ENCODE measurements around the gene PCDHGA1.
"Not testable (repeated sequence)": the region's sequence is repeated elsewhere in the genome, so short reads cannot be mapped to it uniquely, and the experiment has no call there.

PCDHGA1 gene

DNA sequence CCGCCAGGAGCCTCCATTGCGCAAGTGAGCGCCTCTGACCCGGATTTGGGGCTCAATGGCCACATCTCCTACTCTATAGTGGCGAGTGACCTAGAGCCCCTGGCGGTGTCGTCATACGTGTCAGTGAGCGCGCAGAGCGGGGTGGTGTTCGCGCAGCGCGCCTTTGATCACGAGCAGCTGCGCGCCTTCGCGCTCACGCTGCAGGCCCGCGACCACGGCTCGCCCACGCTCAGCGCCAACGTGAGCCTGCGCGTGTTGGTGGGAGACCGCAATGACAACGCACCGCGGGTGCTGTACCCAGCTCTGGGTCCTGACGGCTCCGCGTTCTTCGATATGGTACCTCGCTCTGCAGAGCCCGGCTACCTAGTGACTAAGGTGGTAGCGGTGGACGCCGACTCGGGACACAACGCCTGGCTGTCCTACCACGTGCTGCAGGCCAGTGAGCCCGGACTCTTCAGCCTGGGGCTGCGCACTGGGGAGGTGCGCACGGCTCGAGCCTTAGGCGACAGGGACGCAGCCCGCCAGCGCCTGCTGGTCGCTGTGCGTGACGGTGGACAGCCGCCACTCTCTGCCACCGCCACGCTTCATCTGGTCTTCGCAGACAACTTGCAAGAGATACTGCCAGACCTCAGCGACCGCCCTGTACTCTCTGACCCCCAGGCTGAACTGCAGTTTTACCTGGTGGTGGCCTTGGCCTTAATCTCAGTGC is 79.4 kb downstream of the PCDHGA1 start:
- no peak for DNase-seq (ENCODE audit: low read depth)

DNA sequence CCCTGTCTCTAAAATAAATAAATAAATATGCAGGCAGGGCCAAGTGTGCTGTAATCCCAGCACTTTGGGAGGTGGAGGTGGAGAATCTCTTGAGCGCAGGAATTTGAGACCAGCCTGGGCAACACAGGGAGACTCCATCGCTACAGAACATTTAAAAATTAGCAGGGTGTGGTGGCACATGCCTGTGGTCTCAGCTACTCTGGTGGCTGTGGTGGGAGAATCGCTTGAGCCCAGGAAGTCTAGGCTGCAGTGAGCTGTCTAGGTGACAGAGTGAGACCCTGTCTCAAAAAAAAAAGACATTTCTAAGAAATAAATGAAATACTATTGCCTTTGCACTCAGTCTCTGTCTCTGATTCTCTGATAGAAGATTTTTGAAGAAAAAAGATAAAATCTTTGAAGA is 81.3 kb downstream of the PCDHGA1 start:
- DNase-seq (ENCODE audit: low read depth), result no peak

DNA sequence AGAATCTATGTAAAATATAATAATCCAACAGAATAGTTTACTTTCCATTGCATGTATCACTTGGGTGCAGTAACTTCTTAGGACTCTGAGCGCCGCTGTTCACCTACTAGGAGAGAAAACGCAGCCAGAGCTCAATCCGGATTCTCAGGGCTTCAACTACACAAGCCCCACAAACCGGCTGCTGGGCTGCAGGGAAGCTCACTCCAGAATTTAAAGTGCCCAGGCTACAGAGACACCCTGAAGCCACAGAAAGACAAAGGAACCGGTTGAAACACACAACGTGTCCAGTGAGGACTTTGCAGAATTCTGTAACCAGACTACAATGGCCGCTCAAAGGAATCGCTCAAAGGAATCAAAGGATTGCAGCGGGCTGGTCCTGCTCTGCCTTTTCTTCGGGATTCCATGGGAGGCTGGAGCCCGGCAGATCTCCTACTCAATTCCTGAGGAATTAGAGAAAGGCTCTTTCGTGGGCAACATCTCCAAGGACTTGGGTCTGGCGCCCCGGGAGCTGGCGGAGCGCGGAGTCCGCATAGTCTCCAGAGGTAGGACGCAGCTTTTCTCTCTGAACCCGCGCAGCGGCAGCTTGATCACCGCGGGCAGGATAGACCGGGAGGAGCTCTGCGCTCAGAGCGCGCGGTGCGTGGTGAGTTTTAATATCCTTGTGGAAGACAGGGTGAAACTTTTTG is 82.7 kb downstream of the PCDHGA1 start, which contains the start of gene PCDHGA10:
Gene PCDHGA10 (plus strand): TSS at position 134 of the 686 bp plus-strand sequence. CDS start 189 bp downstream, at position 323.
- DNase-seq (ENCODE audit: low read depth), result peak; percentile 49

DNA sequence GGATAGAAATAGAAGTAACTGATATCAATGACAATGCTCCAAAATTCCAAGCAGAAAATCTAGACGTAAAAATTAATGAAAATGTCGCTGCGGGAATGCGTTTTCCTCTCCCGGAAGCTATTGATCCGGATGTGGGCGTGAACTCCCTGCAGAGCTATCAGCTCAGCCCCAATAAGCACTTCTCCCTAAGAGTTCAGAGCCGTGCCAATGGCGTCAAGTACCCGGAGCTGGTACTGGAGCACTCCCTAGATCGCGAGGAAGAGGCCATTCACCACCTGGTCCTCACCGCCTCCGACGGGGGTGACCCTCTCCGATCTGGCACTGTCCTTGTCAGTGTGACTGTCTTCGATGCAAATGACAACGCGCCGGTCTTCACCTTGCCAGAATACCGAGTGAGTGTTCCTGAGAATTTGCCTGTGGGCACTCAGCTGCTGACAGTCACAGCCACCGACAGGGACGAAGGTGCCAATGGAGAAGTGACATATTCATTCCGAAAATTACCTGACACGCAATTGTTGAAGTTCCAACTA is 83.3 kb downstream of the PCDHGA1 start:
- DNase-seq (ENCODE audit: low read depth), result no peak

DNA sequence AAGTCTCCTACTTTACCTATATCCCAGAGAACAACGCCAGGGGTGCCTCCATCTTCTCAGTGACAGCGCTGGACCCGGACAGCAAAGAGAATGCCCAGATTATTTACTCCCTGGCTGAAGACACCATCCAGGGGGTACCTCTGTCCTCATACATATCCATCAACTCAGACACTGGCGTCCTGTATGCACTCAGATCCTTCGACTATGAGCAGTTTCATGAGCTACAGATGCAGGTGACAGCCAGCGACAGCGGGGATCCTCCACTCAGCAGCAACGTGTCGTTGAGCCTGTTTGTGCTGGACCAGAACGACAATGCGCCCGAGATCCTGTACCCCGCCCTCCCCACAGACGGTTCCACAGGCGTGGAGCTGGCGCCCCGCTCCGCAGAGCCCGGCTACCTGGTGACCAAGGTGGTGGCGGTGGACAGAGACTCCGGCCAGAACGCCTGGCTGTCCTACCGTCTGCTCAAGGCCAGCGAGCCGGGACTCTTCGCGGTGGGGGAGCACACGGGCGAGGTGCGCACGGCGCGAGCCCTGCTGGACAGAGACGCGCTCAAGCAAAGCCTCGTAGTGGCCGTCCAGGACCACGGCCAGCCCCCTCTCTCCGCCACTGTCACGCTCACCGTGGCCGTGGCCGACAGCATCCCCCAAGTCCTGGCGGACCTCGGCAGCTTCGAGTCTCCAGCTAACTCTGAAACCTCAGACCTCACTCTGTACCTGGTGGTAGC is 84.4 kb downstream of the PCDHGA1 start:
- DNase-seq (ENCODE audit: low read depth), result not testable (repeated sequence)

DNA sequence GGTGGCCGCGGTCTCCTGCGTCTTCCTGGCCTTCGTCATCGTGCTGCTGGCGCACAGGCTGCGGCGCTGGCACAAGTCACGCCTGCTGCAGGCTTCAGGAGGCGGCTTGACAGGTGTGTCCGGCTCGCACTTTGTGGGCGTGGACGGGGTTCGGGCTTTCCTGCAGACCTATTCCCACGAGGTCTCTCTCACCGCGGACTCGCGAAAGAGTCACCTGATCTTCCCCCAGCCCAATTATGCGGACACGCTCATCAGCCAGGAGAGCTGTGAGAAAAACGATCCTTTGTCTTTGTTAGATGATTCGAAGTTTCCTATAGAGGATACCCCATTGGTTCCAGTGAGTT is 84.9 kb downstream of the PCDHGA1 start:
- DNase-seq (ENCODE audit: low read depth), result not testable (repeated sequence)

DNA sequence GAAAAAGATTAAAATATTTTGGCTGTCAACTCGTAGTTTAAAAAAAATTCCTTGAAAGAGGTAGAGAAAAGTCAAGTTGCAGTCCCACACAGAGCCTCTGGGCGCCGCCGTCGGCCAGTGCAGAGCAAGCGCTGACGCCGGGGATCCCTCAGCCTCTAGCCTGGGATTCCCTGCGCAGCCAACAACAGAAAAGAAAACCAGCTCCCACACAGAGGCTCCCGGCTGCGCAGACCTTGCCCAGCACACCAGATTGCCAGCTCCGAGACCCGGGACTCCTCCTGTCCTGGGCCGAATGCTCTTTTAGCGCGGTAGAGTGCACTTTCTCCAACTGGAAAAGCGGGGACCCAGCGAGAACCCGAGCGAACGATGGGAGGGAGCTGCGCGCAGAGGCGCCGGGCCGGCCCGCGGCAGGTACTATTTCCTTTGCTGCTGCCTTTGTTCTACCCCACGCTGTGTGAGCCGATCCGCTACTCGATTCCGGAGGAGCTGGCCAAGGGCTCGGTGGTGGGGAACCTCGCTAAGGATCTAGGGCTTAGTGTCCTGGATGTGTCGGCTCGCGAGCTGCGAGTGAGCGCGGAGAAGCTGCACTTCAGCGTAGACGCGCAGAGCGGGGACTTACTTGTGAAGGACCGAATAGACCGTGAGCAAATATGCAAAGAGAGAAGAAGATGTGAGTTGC is 87.3 kb downstream of the PCDHGA1 start, which contains the start of gene PCDHGB7:
Gene PCDHGB7 (plus strand): TSS at position 184 of the 679 bp plus-strand sequence. CDS start 183 bp downstream, at position 367.
- DNase-seq (ENCODE audit: low read depth), result peak; percentile 63

DNA sequence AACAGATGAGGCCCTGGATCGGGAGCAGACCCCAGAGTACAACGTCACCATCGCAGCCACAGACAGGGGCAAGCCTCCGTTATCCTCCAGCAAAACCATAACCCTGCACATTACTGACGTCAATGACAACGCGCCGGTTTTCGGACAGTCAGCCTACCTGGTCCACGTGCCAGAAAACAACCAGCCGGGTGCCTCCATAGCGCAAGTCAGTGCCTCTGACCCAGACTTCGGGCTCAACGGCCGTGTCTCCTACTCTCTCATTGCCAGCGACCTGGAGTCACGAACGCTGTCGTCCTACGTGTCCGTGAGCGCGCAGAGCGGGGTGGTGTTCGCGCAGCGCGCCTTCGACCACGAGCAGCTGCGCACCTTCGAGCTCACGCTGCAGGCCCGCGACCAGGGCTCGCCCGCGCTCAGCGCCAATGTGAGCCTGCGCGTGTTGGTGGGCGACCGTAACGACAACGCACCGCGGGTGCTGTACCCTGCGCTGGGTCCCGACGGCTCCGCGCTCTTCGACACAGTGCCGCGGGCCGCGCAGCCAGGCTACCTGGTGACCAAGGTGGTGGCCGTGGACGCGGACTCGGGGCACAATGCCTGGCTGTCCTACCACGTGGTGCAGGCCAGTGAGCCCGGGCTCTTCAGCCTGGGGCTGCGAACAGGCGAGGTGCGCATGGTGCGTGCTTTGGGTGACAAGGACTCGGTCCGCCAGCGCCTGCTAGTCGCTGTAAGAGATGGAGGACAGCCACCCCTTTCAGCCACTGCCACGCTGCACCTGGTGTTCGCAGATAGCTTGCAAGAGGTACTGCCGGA is 89.0 kb downstream of the PCDHGA1 start:
- DNase-seq (ENCODE audit: low read depth), result no peak

DNA sequence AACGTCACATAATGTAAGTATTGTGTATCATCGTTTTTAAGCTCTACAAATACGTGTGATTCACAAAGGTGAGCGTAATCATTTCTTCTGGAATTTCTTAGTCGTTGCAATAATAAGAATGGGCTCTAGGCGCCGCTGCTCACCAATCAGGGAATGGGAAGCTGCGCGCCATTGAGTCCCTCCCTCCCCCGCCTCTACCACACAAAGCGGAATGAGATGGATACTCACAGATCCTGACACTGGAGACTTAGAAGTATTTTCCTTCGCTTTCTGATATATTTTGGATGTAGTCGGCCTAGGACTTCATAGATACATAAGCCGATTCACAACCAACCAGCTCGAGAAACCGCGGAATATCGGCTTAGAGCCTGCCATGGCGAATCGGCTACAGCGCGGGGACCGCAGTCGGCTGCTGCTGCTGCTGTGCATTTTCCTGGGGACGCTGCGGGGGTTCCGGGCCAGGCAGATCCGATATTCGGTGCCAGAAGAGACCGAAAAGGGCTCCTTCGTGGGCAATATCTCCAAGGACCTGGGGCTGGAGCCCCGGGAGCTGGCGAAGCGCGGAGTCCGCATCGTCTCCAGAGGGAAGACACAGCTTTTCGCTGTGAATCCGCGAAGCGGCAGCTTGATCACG is 90.7 kb downstream of the PCDHGA1 start, which contains the start of gene PCDHGA11:
Gene PCDHGA11 (plus strand): TSS at position 197 of the 634 bp plus-strand sequence. CDS start 177 bp downstream, at position 374.
- DNase-seq (ENCODE audit: low read depth), result peak; percentile 53

DNA sequence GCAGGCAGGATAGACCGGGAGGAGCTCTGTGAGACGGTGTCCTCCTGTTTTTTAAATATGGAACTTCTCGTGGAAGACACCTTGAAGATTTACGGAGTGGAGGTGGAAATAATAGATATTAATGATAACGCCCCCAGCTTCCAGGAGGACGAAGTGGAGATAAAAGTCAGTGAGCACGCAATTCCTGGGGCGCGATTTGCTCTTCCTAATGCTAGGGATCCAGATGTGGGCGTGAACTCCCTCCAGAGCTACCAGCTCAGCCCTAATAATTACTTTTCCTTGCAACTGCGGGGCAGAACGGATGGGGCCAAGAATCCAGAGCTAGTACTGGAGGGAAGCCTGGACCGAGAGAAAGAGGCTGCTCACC is 91.2 kb downstream of the PCDHGA1 start:
- DNase-seq (ENCODE audit: low read depth), result no peak

DNA sequence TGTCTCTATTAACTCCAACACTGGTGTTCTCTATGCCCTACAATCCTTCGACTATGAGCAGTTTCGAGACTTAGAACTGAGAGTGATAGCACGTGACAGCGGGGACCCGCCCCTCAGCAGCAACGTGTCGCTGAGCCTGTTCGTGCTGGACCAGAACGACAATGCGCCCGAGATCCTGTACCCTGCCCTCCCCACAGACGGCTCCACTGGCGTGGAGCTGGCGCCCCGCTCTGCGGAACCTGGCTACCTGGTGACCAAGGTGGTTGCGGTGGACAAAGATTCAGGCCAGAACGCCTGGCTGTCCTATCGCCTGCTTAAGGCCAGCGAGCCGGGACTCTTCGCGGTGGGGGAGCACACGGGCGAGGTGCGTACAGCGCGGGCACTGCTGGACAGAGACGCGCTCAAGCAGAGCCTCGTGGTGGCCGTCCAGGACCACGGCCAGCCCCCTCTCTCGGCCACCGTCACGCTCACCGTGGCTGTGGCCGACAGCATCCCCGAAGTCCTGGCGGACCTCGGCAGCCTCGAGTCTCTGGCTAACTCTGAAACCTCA is 92.5 kb downstream of the PCDHGA1 start:
- DNase-seq (ENCODE audit: low read depth), result no peak

DNA sequence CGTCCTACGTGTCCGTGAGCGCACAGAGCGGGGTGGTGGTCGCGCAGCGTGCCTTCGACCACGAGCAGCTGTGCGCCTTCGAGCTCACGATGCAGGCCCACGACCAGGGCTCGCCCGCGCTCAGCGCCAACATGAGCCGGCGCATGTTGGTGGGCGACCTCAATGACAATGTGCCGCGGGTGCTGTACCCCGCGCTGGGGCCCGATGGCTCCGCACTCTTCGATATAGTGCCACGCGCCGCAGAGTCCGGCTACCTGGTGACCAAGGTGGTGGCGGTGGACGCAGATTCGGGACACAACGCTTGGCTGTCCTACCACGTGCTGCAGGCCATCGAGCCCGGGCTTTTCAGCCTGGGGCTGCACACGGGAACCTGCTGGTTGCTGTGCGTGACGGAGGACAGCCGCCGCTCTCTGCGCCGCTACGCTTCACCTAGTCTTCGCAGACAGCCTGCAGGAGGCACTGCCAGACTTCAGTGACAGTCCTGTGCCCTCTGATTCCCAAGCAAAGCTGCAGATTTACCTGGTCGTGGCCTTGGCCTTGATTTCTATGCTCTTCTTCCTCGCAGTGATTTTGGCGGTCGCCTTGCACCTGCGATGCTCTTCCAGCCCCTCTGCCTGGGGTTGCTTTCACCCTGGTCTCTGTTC is 97.6 kb downstream of the PCDHGA1 start:
- no peak for DNase-seq (ENCODE audit: low read depth)

DNA sequence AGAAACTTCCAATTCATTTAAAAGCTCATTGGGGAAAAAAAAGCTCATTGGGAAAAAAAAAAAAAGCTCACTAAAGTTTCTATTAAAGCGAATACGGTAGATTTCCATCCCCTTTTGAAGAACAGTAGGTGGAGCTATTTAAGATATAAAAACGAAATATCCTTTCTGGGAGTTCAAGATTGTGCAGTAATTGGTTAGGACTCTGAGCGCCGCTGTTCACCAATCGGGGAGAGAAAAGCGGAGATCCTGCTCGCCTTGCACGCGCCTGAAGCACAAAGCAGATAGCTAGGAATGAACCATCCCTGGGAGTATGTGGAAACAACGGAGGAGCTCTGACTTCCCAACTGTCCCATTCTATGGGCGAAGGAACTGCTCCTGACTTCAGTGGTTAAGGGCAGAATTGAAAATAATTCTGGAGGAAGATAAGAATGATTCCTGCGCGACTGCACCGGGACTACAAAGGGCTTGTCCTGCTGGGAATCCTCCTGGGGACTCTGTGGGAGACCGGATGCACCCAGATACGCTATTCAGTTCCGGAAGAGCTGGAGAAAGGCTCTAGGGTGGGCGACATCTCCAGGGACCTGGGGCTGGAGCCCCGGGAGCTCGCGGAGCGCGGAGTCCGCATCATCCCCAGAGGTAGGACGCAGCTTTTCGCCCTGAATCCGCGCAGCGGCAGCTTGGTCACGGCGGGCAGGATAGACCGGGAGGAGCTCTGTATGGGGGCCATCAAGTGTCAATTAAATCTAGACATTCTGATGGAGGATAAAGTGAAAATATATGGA is 100.2 kb downstream of the PCDHGA1 start, which contains the start of gene PCDHGA12:
Gene PCDHGA12 (plus strand): TSS at position 176 of the 782 bp plus-strand sequence. CDS start 253 bp downstream, at position 429.
- peak; percentile 82 for DNase-seq (ENCODE audit: low read depth)

DNA sequence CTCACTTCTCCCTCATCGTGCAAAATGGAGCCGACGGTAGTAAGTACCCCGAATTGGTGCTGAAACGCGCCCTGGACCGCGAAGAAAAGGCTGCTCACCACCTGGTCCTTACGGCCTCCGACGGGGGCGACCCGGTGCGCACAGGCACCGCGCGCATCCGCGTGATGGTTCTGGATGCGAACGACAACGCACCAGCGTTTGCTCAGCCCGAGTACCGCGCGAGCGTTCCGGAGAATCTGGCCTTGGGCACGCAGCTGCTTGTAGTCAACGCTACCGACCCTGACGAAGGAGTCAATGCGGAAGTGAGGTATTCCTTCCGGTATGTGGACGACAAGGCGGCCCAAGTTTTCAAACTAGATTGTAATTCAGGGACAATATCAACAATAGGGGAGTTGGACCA is 101.0 kb downstream of the PCDHGA1 start:
- no peak for DNase-seq (ENCODE audit: low read depth)

DNA sequence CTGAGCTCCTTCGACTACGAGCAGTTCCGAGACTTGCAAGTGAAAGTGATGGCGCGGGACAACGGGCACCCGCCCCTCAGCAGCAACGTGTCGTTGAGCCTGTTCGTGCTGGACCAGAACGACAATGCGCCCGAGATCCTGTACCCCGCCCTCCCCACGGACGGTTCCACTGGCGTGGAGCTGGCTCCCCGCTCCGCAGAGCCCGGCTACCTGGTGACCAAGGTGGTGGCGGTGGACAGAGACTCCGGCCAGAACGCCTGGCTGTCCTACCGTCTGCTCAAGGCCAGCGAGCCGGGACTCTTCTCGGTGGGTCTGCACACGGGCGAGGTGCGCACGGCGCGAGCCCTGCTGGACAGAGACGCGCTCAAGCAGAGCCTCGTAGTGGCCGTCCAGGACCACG is 102.0 kb downstream of the PCDHGA1 start:
- not testable (repeated sequence) for DNase-seq (ENCODE audit: low read depth)

DNA sequence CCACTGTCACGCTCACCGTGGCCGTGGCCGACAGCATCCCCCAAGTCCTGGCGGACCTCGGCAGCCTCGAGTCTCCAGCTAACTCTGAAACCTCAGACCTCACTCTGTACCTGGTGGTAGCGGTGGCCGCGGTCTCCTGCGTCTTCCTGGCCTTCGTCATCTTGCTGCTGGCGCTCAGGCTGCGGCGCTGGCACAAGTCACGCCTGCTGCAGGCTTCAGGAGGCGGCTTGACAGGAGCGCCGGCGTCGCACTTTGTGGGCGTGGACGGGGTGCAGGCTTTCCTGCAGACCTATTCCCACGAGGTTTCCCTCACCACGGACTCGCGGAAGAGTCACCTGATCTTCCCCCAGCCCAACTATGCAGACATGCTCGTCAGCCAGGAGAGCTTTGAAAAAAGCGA is 102.4 kb downstream of the PCDHGA1 start:
- not testable (repeated sequence) for DNase-seq (ENCODE audit: low read depth)

DNA sequence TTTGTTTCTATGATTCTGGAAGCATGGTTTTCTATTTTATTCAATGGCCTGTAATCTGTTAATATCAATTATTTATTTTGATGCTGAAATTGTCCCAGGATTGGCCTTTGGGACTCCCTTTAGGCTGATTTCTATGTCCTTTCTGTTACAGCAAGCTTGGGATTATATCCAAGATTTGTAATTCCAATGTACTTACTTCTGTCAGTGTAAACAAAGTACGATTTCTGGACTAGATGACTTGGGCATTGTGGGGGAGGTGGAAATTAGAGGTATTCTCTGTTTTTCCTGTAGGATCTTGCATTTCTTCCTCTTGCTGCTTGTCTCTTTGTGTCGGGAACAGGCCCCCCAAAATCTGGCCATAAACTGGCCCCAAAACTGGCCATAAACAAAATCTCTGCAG is 103.7 kb downstream of the PCDHGA1 start:
- DNase-seq (ENCODE audit: low read depth), result no peak

DNA sequence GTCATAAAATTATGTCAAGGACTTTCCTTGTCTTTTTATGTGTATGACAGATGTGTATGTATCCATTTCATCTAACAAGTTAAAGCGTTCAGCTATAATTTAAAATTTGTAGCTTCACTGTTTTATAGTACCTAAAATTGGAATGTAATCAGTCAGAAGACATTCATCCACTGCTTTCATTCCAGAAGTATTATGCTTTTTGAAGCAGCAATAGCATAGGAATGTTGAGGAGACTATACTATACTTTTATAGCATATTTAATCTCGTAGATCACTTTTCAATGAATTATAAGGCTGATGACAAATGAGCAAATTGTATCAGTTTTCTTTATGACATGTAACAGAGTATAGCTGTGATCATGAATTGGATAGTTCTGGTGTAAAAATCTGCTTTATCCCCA is 106.9 kb downstream of the PCDHGA1 start:
- no peak for DNase-seq (ENCODE audit: low read depth)
